Common myeloid progenitor, CD34-positive (primary cell): ENCODE data around the gene MMD.

Experiments used
- CTCF ChIA-PET: fragments of 350-600 bp; sonication (Branson Sonifier 250); formaldehyde crosslinking; loops from one replicate; lab custom pipeline; 2021; ENCODE audit warnings: antibody characterized with exemption; lab: Charles Lee
- POLR2A ChIA-PET: fragments of 350-600 bp; sonication (Branson Sonifier 250); formaldehyde crosslinking; loops from one replicate; lab custom pipeline; 2021; ENCODE audit warnings: antibody characterized with exemption; lab: Charles Lee
- DNase-seq, 3 donors: peaks; one replicate each; pipeline versions ENCODE4 v3.0.0 to v3.0.0-alpha.2; 2013
- H3K27ac ChIP-seq, 2 experiments: 1 replicate in 1 of 2; 2 replicates in 1 of 2; pipeline ENCODE4 v1.7.0; 2013; ENCODE audit warnings: inconsistent platforms in 2 of 2, low read length in 2 of 2, mild to moderate bottlenecking in 2 of 2, low read depth in 1 of 2, moderate library complexity in 1 of 2; ENCODE audit not compliant: severe bottlenecking in 2 of 2, insufficient read depth in 1 of 2, poor library complexity in 1 of 2
- H3K27me3 ChIP-seq, 5 experiments: replicated peaks in 2 of 5; 1 replicate in 3 of 5; 2 replicates in 2 of 5; pipeline versions ENCODE4 v1.6.1 to v1.7.0; 2013; ENCODE audit warnings: low read length in 4 of 5, mild to moderate bottlenecking in 2 of 5, moderate library complexity in 2 of 5, inconsistent platforms in 1 of 5; ENCODE audit not compliant: insufficient read depth in 5 of 5, control insufficient read depth in 4 of 5
- H3K36me3 ChIP-seq, 4 experiments: 1 replicate in 2 of 4; 2 replicates in 2 of 4; pipeline versions ENCODE4 v1.6.1 to v1.7.0; 2013; ENCODE audit warnings: low read length in 3 of 4, control low read depth in 1 of 4, mild to moderate bottlenecking in 1 of 4; ENCODE audit not compliant: control insufficient read depth in 4 of 4, insufficient read depth in 4 of 4
- H3K4me1 ChIP-seq, 4 experiments: 1 replicate in 3 of 4; 2 replicates in 1 of 4; pipeline versions ENCODE4 v1.6.1 to v1.7.1; 2013; ENCODE audit warnings: low read length in 3 of 4, mild to moderate bottlenecking in 3 of 4, control low read depth in 1 of 4, inconsistent platforms in 1 of 4, moderate library complexity in 1 of 4; ENCODE audit not compliant: control insufficient read depth in 4 of 4, insufficient read depth in 4 of 4; ENCODE audit errors: control extremely low read depth in 1 of 4
- H3K4me3 ChIP-seq, 7 experiments: 1 replicate in 4 of 7; 2 replicates in 3 of 7; pipeline versions ENCODE4 v1.5.1 to v1.7.0; 2013; ENCODE audit warnings: mild to moderate bottlenecking in 7 of 7, low read length in 6 of 7, moderate library complexity in 6 of 7, inconsistent platforms in 2 of 7, low read depth in 2 of 7, control low read depth in 1 of 7; ENCODE audit not compliant: insufficient read depth in 4 of 7, control insufficient read depth in 1 of 7; ENCODE audit errors: extremely low read depth in 1 of 7
- H3K9me3 ChIP-seq, 5 experiments: 1 replicate in 4 of 5; 2 replicates in 1 of 5; pipeline versions ENCODE4 v1.6.1 to v1.7.1; 2013; ENCODE audit warnings: low read length in 4 of 5, mild to moderate bottlenecking in 2 of 5, inconsistent platforms in 1 of 5, low read depth in 1 of 5, moderate library complexity in 1 of 5; ENCODE audit not compliant: control insufficient read depth in 4 of 5, insufficient read depth in 2 of 5; ENCODE audit errors: control extremely low read depth in 1 of 5
- WGBS: methylation state at CpG from one replicate; pipeline ENCODE4 v1.1.5; 2013; ENCODE audit not compliant: insufficient coverage; 5-methylcytosine and 5-hydroxymethylcytosine counted together

Gene MMD

DNA sequence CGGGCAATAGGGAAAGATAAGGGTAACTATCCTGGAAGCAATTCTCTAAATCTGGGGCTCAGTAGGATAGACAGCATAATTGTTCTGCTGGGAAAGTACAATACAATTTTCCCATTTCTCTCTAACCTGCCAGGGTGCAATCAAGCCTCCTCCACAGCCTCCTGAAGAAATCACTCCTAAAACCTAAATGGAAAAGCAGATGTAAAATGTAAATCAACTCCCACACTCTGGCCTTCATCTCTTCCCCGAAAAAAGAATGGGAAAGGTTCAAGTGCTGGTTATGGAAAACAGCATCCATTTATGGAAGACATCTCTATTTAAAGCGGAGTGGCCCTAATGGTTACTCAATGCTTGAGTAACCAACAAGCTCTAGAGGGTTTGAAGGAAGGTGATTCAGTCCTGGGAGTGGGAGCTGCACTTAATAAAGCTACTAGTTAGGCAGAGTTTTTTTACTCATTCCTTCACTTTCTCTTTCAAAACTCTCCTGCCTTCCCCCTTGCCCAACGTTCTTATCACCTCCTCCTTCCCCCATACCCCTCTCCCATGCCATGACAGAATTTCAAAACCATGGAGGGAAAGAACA lies 5.1 kb downstream of the MMD start:
- ChIA-PET CTCF (interaction anchor here (1.0 to 1.4 kb wide), 3 partner anchors 15 to 98 kb away, joined by 3 read pairs; no protein-coding TSS in a partner anchor), POLR2A (interaction anchor here (1.1 kb wide), 1 partner anchor 36 kb away, joined by 3 read pairs; no protein-coding TSS in a partner anchor)
- 69% methylated on average over 3 of the region's 4 CpGs for WGBS
- Histone ChIP-seq H3K9me3 (peaks cover 0 to 4% (median 0%) of the 10 kb centered on the region in 5 experiments), H3K4me1 (peaks cover 12 to 29% (median 18%) of the 10 kb centered on the region in 4 experiments), H3K27me3 (no peaks in the 10 kb centered on the region), H3K4me3 (no peak overlapping the region), H3K27ac (no peak overlapping the region), H3K36me3 (peaks cover 2 to 29% (median 11%) of the 10 kb centered on the region in 4 experiments)
- no peak for DNase-seq

DNA sequence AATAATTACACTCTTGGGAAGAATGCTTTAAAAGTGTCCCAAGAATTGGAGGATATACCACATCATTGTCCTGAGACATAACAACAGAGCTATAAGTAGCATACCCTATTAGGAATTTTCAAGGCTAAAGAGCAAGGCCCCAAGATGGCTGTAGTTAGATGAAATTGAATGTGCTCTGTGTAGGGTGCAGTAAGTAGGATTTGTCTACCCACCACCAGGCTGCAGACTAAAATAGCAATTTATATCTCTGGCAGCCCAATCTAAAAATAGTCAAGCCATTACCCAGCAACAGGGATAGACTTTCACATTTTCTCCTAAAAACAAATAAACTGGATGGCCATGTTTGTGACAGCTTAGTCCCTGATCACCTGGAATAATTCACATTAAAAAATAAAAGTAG lies 5.6 kb downstream of the MMD start:
- DNase-seq, result no peak
- Histone ChIP-seq H3K27me3 (no peaks in the 10 kb centered on the region), H3K4me3 (no peak overlapping the region), H3K27ac (no peak overlapping the region), H3K36me3 (peaks cover 6 to 34% (median 15%) of the 10 kb centered on the region in 4 experiments), H3K4me1 (peaks cover 10 to 28% (median 15%) of the 10 kb centered on the region in 4 experiments), H3K9me3 (peaks cover 0 to 4% (median 0%) of the 10 kb centered on the region in 5 experiments)
- POLR2A ChIA-PET, result no interaction called here
- CTCF ChIA-PET, result interaction anchor here (0.8 to 1.4 kb wide), 4 partner anchors 11 to 98 kb away, joined by 3 read pairs; no protein-coding TSS in a partner anchor

DNA sequence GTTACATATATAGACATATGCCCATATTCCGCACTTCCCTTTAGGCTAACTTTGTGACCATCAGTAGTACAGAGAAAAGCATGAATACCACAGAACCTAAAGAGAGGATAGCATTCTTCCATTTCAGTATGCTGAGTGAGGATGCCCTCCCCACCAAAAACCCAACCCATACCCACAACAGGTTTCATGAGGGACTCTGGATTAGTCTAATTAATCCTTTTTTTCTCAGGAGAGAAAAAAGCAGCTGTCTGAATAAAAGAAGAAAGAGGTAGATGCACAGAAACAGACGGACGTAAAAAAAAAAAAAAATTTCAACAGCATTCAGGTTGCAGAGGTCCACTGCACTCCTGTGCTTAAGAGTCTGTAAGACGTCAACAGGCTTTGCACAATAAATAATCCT lies 6.7 kb downstream of the MMD start:
- WGBS, result 100% methylated on average over 2 of the region's 4 CpGs
- ChIA-PET CTCF (interaction anchor here (0.6 kb wide), 1 partner anchor 83 kb away, joined by 3 read pairs; no protein-coding TSS in a partner anchor), POLR2A (no interaction called here)

GRCh38 chr17:55413825-55414489 lies 7.7 kb downstream of the MMD start:
- 98% methylated on average over 4 of the region's 8 CpGs for WGBS
- DNase-seq, result no peak

More for the DNA sequence above, 6.7 kb downstream of the MMD start:
- Histone ChIP-seq H3K4me3 (no peak overlapping the region), H3K4me1 (peaks cover under 1 to 17% (median 6%) of the 10 kb centered on the region in 4 experiments), H3K27ac (no peak overlapping the region), H3K9me3 (peaks cover 0 to 4% (median 0%) of the 10 kb centered on the region in 5 experiments), H3K27me3 (no peaks in the 10 kb centered on the region), H3K36me3 (peaks cover 10 to 45% (median 25%) of the 10 kb centered on the region in 4 experiments)
- DNase-seq, result no peak

DNA sequence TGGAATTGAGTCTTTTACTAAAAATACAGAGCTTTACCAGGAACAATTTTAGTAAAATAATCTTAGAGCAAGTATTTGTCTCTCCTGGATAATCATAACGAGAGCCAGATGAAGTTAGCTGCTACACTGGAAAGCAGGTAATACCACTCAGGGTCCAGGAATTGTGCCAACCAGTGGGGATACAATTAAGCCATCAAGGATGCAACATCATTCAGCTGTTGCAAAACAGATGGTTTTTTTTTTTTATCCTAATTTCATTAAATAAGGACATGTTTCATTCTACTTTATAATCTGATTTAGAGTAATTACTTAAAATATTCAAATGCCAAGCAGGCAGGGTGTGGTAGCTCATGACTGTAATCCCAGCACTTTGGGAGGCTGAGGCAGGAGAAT lies 10.2 kb downstream of the MMD start:
- H3K27me3 ChIP-seq, result no peaks in the 10 kb centered on the region
- H3K4me1 ChIP-seq, result peaks cover 0 to under 1% (median 0%) of the 10 kb centered on the region in 4 experiments
- ChIA-PET CTCF (interaction anchor here (1.5 kb wide), 1 partner anchor 9 kb away, joined by 4 read pairs; the partner anchor contains the start of gene MMD), POLR2A (no interaction called here)
- peaks cover 26 to 60% (median 46%) of the 10 kb centered on the region in 4 experiments for H3K36me3 ChIP-seq
- no peaks in the 10 kb centered on the region for H3K9me3 ChIP-seq
- no peak overlapping the region for H3K27ac ChIP-seq
- no peak overlapping the region for H3K4me3 ChIP-seq
- 100% methylated on average over 1 of the region's 1 CpG for WGBS
- no peak for DNase-seq

More at GRCh38 chr17:55413825-55414489, 7.7 kb downstream of the MMD start:
- H3K27ac ChIP-seq, result no peak overlapping the region
- no peaks in the 10 kb centered on the region for H3K27me3 ChIP-seq
- peaks cover 18 to 54% (median 34%) of the 10 kb centered on the region in 4 experiments for H3K36me3 ChIP-seq
- peaks cover 0 to 7% (median 0%) of the 10 kb centered on the region in 4 experiments for H3K4me1 ChIP-seq
- ChIA-PET CTCF (no interaction called here), POLR2A (no interaction called here)
- H3K9me3 ChIP-seq, result peaks cover 0 to 4% (median 0%) of the 10 kb centered on the region in 5 experiments
- no peak overlapping the region for H3K4me3 ChIP-seq

GRCh38 chr17:55410722-55411462 lies 10.7 kb downstream of the MMD start:
- Histone ChIP-seq H3K27ac (no peak overlapping the region), H3K9me3 (no peaks in the 10 kb centered on the region), H3K36me3 (peaks cover 26 to 60% (median 48%) of the 10 kb centered on the region in 4 experiments), H3K27me3 (no peaks in the 10 kb centered on the region), H3K4me1 (no peaks in the 10 kb centered on the region), H3K4me3 (no peak overlapping the region)
- POLR2A ChIA-PET, result no interaction called here
- CTCF ChIA-PET, result interaction anchor here (0.7 to 1.5 kb wide), 2 partner anchors 10 to 106 kb away, joined by 3 to 4 read pairs; partner anchors contain the start of gene MMD
- WGBS, result 100% methylated on average over 1 of the region's 5 CpGs
- no peak for DNase-seq
